ENCODE data around the gene PHLDB1. TPM values are rescaled to one million over a fixed set of nuclear protein-coding genes. Genes with fewer than 3 reads are reported as not detected.
A peak's percentile ranks its signal among the peaks of the same experiment; 100 is the strongest.
"Not testable (repeated sequence)": the region's sequence is repeated elsewhere in the genome, so short reads cannot be mapped to it uniquely, and the experiment has no call there.

The PHLDB1 gene
- total and polyA plus RNA-seq, 2 of the 8 experiments (the other 6 are each of a cell fraction or from before 2014, with no cell fraction given), result 53.9 to 74.8 TPM

DNA sequence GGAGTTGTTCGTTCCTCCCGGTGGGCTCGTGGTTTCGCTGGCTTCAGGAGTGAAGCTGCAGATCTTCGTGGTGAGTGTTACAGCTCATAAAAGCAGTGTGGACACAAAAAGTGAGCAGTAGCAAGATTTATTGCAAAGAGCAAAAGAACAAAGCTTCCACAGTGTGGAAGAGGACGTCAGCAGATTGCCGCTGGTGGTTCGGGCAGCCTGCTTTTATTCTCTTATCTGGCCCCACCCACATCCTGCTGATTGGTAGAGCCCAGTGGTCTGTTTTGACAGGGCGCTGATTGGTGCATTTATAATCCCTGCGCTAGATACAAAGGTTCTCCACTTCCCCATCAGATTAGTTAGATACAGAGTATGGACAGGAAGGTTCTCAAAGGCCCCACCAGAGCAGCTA lies 80.9 kb downstream of the PHLDB1 start:
- not testable (repeated sequence) for H3K4ac ChIP-seq (replicated peaks; ENCODE audit: insufficient read length, low read depth, low read length); H3K9me3 ChIP-seq (ENCODE audit: insufficient read depth in 2 of 2, low read depth in 1 of 2, low read length in 1 of 2); H3K4me3 ChIP-seq (ENCODE audit: extremely low read depth in 1 of 4, insufficient read depth in 2 of 4, low read depth in 3 of 4, low read length in 4 of 4); H2BK20ac ChIP-seq (ENCODE audit: low read length); H2AFZ ChIP-seq (ENCODE audit: low read length); H4K5ac ChIP-seq (ENCODE audit: insufficient read length, low read depth, low read length); H3K36me3 ChIP-seq (ENCODE audit: control insufficient read depth in 2 of 4, insufficient read depth in 4 of 4, low read length in 3 of 4); H4K8ac ChIP-seq (ENCODE audit: extremely low read depth, insufficient read depth, low read length); H4K91ac ChIP-seq (replicated peaks; ENCODE audit: insufficient read length, low read length); H3K18ac ChIP-seq (ENCODE audit: extremely low read depth, low read length); H4K20me1 ChIP-seq (replicated peaks in 1 of 2; ENCODE audit: control insufficient read depth in 1 of 2, insufficient read depth in 2 of 2, low read length in 2 of 2); H2BK120ac ChIP-seq (replicated peaks; ENCODE audit: low read depth, low read length); H3K79me2 ChIP-seq (ENCODE audit: control insufficient read depth in 1 of 2, insufficient read depth in 2 of 2, low read length in 2 of 2); H3K27me3 ChIP-seq (replicated peaks in 1 of 4; ENCODE audit: control insufficient read depth in 3 of 4, extremely low read depth in 1 of 4, insufficient read depth in 3 of 4, low read length in 3 of 4); H3K27ac ChIP-seq (ENCODE audit: low read depth, low read length); FAIRE-seq; H3K4me2 ChIP-seq (ENCODE audit: insufficient read depth in 1 of 2, low read depth in 2 of 2, low read length in 2 of 2); DNase-seq (ENCODE audit: low read depth in 1 of 2, low spot score in 2 of 2); H2BK15ac ChIP-seq (ENCODE audit: low read length); H3K23me2 ChIP-seq (ENCODE audit: low read depth, low read length); H3K14ac ChIP-seq (ENCODE audit: insufficient read length); H3K56ac ChIP-seq (replicated peaks; ENCODE audit: insufficient read length, low read depth, low read length); H3K23ac ChIP-seq (ENCODE audit: insufficient read length); H3K79me1 ChIP-seq (ENCODE audit: low read depth, low read length); H3K9ac ChIP-seq (replicated peaks in 1 of 4; ENCODE audit: extremely low read depth in 1 of 4, low read depth in 3 of 4, low read length in 3 of 4); H2AK5ac ChIP-seq (ENCODE audit: low read depth, low read length); H2BK5ac ChIP-seq (ENCODE audit: low read depth, low read length); H2BK12ac ChIP-seq (ENCODE audit: low read depth, low read length)
- peak; percentile 10; the same call in 1 of the 2 replicates for TF ChIP-seq SP1 (IDR thresholded peaks at IDR 0.05; ENCODE audit: low read depth, low read length)
- peaks cover 0 to 19% (median 11%) of the 10 kb centered on the region in 4 experiments; a peak in 6 of 7 replicates for H3K4me1 ChIP-seq (replicated peaks in 1 of 4; ENCODE audit: control insufficient read depth in 3 of 4, insufficient read depth in 4 of 4, low read length in 3 of 4)
- 96% methylated on average over 10 of the region's 10 CpGs; no CpG with 5 or more reads in 1 of the 2 experiments for WGBS, 2 experiments (ENCODE audit: extremely low coverage in 1 of 2, insufficient coverage in 1 of 2, insufficient read length in 1 of 2, insufficient replicate concordance in 2 of 2, low coverage in 1 of 2, low lambda C conversion rate in 2 of 2, missing lambda C conversion rate in 1 of 2)
- CTCF ChIA-PET (ENCODE audit: partially characterized antibody), result interaction anchor here (0.6 to 11.0 kb wide), 23 partner anchors 8 to 241 kb away, joined by 3 to 102 read pairs (median 7); partner anchors contain the start of gene TREH
- POLR2A ChIA-PET (ENCODE audit: partially characterized antibody), result interaction anchor here (0.6 to 4.9 kb wide), 13 partner anchors 18 to 325 kb away, joined by 3 to 36 read pairs (median 4); partner anchors contain the start of gene DDX6

Measured in H1 (cell line).